Fibroblast of skin of left quadriceps (primary cell): ENCODE data around the gene ASB3.
A peak's percentile ranks its signal among the peaks of the same experiment; 100 is the strongest.

Experiments used
- DNase-seq, 2 experiments: peaks; one replicate each; pipeline ENCODE4 v3.0.0-alpha.2; 2013; ENCODE audit warnings: low read depth in 2 of 2

The ASB3 gene

DNA sequence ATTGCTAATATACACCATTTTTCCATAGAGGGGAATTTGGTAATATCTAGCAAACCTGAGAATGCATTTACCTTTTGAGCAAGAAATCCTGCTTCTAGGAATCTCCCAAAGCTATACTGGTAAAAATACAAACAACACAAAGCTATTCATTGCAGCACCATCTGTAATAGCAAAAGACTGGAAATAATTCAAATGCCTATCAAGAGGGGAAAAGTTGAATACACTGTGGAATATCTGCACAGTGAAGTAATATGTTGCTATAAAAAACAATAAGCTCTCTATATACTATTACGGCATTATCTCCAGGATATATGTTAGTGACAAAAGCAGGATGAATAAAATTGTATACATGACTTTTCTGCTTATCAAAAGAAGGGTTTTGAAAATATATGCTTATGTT, 131.5 kb downstream of the ASB3 start:
- no peak for DNase-seq

- no peak for DNase-seq
These were observed 132.4 kb downstream of the ASB3 start for GRCh38 chr2:53654396-53654795.

GRCh38 chr2:53652131-53652530, 134.6 kb downstream of the ASB3 start:
- no peak for DNase-seq

DNA sequence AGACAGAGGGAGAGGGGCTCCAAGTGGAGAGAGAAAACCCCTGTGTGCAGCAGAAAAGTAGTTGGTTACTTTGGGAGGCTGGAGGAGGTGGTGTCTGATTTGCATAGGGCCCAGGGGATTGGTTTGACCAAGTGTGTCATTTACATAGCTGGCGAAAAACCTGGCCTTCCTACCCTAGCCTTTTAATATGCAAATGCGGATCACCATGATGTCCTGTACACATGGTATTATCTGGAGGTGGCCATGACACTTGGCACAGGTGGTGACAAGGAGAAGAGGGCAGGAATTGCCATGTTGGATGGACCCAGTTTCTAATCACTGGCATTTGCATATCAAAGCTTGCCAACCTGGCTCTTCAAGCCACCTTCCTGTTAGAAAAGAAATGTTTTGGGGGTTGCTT, 140.0 kb downstream of the ASB3 start:
- no peak for DNase-seq

GRCh38 chr2:53641290-53641689, 145.5 kb downstream of the ASB3 start:
- no peak for DNase-seq

GRCh38 chr2:53640466-53640865, 146.3 kb downstream of the ASB3 start:
- no peak for DNase-seq

DNA sequence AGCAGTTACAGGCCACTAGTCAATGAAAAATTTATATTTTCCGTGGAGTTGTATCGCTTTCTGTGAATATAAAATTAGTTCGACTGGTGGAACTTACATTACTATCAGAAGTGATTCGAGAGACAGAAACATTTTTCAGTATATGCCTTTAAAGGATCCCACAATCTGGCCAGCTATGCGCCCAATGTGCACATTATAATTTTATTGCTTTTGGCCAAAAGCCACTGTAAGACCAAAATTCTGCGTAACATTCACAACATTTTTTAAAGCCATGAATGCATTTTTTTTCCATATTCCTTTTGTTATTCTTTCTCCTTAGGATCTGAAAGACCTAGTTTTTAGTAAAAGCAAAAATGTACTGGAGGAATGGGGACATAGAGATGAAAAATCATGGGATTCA, 150.2 kb downstream of the ASB3 start:
- peak; percentile 17 to 18 for DNase-seq

DNA sequence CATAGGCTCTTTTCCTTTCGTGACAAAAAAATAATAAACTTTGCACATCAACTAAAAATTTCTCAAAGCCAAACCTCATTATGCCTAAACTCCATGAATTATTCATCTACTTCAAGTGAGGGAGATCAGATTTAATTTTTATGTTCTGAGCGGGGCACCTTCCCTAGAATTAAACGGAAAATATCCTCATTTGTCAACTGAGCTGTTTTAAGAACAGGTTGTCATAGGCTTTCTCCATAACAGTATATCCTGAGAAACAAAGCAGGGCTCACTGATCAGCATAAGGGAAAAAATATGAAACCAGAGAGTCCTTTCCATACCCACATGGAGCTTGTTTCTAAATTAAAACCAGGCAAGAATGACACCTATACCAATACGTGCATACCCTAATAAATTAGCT, 150.6 kb downstream of the ASB3 start:
- DNase-seq, result no peak

GRCh38 chr2:53635694-53636093, 151.1 kb downstream of the ASB3 start:
- DNase-seq, result no peak

DNA sequence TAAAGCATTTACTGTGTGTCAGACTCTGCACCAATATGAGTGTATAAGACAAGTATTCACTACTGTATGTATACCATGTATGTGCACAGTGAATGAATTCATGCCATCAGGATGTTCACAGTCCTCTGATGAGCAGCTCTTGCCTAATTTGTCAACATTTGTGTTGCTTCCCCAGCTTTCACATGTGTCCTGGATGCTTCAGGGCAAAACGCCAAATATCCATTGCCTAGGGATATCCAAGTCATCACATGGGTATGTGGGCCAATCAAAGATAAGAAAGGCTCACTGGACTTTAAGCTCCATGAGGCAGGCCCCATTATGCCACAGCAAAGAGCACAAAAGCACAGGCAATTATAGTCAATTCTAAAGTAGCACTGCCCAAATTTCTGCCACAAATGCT, 153.3 kb downstream of the ASB3 start:
- peak; percentile 1 to 2 for DNase-seq

- DNase-seq, result peak; percentile 35 to 37
These were observed 154.0 kb downstream of the ASB3 start for GRCh38 chr2:53632714-53633113.

GRCh38 chr2:53632126-53632460, 154.7 kb downstream of the ASB3 start:
- DNase-seq, result no peak

DNA sequence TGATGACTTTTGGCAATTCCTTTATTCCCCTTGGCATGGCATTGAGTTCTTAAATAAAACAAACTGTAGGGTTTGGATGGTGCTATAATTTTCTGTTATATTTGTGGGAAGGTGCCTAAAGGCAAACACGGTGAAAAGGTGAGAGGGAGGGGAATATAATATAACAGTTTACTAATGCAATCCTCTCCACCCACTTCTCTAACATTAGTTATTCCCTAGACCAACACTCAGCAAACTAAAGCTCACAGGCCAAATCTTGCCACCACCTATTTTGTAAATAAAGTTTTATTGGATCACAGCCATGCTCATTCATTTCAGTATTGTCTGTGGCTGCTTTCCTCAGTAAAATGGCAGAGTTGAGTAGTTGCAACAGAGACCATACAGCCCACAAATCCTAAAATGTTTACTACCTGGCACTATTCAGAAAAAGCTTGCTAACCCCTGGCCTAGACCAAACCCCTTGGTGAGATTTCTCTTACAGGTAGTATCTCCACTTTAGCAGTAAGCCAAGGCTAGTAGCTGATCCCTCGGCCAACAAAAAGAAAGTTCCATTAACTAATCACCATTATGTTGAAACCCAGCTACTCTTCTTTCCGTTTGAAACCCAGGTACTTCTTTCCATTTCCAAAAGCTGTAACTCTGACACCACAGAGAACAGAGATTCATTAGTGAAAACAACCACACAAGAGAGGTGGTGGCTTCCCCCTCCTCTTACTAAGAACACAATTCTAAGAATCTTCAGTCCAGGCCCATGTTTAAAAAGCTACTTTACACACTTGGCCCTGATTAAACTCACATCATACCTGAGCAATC, 155.2 kb downstream of the ASB3 start:
- no peak for DNase-seq

GRCh38 chr2:53630026-53630606, 156.6 kb downstream of the ASB3 start:
- no peak for DNase-seq

DNA sequence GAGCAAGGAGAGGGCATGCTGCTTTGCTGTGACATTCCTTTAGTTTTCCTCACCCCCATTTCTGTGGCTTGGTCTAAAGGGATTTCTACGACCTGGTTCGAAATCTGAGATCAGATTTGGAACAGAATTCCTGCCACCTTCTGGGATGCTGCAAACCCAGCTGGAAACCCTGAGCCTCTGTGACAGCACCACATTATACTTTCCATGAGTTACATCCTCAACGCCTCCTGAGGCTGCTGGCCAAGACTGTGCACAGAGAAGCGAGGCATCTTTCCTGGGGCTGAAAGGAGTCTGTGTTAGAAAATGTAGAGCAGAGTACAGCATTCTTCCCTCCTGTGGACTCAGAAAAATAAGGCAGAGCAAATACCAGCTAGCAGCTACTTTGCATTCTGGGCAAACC, 157.3 kb downstream of the ASB3 start:
- DNase-seq, result no peak

GRCh38 chr2:53629001-53629400, 157.8 kb downstream of the ASB3 start:
- no peak for DNase-seq

DNA sequence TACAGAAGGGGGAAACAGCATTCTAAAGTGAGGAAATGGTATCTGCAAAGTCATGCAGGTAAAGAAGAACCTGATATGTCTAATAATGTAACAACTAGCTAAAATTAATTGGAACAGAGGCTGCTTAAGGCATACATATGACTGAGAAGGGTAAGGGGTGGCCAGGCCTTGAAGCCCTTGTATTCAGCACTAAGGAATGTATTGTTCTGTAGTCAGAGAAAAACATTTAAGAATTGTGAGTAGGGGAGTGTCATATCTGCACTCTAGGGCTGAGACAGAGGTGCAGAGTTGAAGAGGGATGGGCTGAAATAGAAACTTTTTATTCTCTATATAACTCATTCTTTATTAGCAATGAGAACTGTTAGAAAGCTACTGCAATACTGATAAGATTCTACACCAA, 164.6 kb downstream of the ASB3 start:
- no peak for DNase-seq

DNA sequence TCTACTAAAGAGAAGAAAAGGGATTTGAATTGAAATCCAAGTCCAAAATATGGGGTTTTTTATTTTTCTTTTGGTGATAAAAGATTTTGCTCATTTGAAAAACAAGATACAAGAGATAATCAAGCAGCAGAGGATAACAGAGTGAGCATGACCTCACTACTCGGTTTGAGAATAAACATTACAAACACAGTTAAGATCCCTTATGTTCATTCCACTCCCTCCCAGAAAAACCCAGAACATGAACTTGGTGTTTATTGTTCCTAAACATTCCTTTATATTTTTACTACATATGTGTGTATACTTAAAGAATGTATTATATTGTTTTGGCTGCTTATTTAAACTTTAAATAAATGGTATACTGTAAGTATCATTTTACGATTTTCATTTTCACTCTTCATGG, 165.8 kb downstream of the ASB3 start:
- DNase-seq, result no peak
